Measurements from ENCODE around the gene KDM2A. TPM values are rescaled to one million over a fixed set of nuclear protein-coding genes. Genes with fewer than 3 reads are reported as not detected.

KDM2A gene
- total and polyA plus RNA-seq, 2 experiments from 2014 or later: 25.0 to 54.1 TPM

- TF ChIP-seq ETS1 (IDR thresholded peaks at IDR 0.05) (no peak), JUNB (IDR thresholded peaks at IDR 0.05; ENCODE audit: unreplicated experiment) (no peak), STAT1 (IDR thresholded peaks at IDR 0.05; ENCODE audit: unreplicated experiment) (no peak), POLR2AphosphoS5 (IDR thresholded peaks at IDR 0.05; ENCODE audit: low read depth) (no peak), ZNF114 (CRISPR knock-in tag; IDR thresholded peaks at IDR 0.05) (no peak)
Measured at GRCh38 chr11:67243051-67243450, 124.0 kb downstream of the KDM2A start (continued).

GRCh38 chr11:67245046-67245445 lies 126.0 kb downstream of the KDM2A start:
- Histone ChIP-seq H2AFZ (no peak overlapping the region), H3K36me3 (ENCODE audit: insufficient read depth) (peaks cover 68% of the 10 kb centered on the region)
- no peak overlapping the region for H3K4me3 Mint-ChIP-seq
- TF ChIP-seq REST (IDR thresholded peaks at IDR 0.05; ENCODE audit: unreplicated experiment) (no peak), POLR2AphosphoS5 (IDR thresholded peaks at IDR 0.05; ENCODE audit: low read depth) (no peak), EZH2phosphoT487 (IDR thresholded peaks at IDR 0.05; ENCODE audit: unreplicated experiment) (no peak), CREB1 (CRISPR knock-in tag; IDR thresholded peaks at IDR 0.05; ENCODE audit: low read depth) (no peak), STAT1 (IDR thresholded peaks at IDR 0.05; ENCODE audit: unreplicated experiment) (no peak), CTCF (conservative IDR thresholded peaks at IDR 0.05; ENCODE audit: low read depth in 2 of 2) (no peak), ETS1 (IDR thresholded peaks at IDR 0.05) (no peak), ZNF462 (CRISPR knock-in tag; IDR thresholded peaks at IDR 0.05) (no peak), NANOG (IDR thresholded peaks at IDR 0.05; ENCODE audit: borderline replicate concordance) (no peak), JUNB (IDR thresholded peaks at IDR 0.05; ENCODE audit: unreplicated experiment) (no peak), ZNF114 (CRISPR knock-in tag; IDR thresholded peaks at IDR 0.05) (no peak)

More at GRCh38 chr11:67245046-67245445, 126.0 kb downstream of the KDM2A start:
- Histone ChIP-seq H3K4me3 (no peak overlapping the region), H3F3A (replicated peaks; ENCODE audit: low read depth) (peaks cover 35% of the 10 kb centered on the region), H3K9me2 (ENCODE audit: insufficient read depth) (no peaks in the 10 kb centered on the region), H3K27me3 (ENCODE audit: insufficient read depth) (no peaks in the 10 kb centered on the region), H3K4me2 (no peak overlapping the region), H3K79me2 (replicated peaks; ENCODE audit: insufficient read depth) (peaks cover 66% of the 10 kb centered on the region), H4K20me1 (replicated peaks; ENCODE audit: insufficient read depth) (peaks cover 60% of the 10 kb centered on the region), H3K4me1 (ENCODE audit: insufficient read depth) (peaks cover 17% of the 10 kb centered on the region; the same call in 1 of the 2 replicates), H3K27ac (ENCODE audit: low read depth) (no peak overlapping the region)
- Mint-ChIP-seq H3K27ac (no peak overlapping the region), H3K27me3 (ENCODE audit: insufficient read depth, low read depth, poor library complexity) (peaks cover 9% of the 10 kb centered on the region), H3K4me1 (peaks cover 17% of the 10 kb centered on the region), H3K9me3 (no peaks in the 10 kb centered on the region), H3K36me3 (ENCODE audit: low read depth) (peaks cover 97% of the 10 kb centered on the region)
- ATAC-seq: no peak
- DNase-seq (ENCODE audit: low spot score): no peak

Measured in GM23338 (cell line).